CD14-positive monocyte (primary cell): ENCODE data around the gene SLC9B1. TPM values are rescaled to one million over a fixed set of nuclear protein-coding genes. Genes with fewer than 3 reads are reported as not detected.

Experiments used
- DNase-seq, 3 donors: peaks; one replicate each; pipeline ENCODE4 v3.0.0-alpha.2; 2011 to 2022
- H2AFZ ChIP-seq: 2 replicates; pipeline ENCODE4 v1.6.0; 2012; ENCODE audit warnings: mild to moderate bottlenecking, low read depth, low read length, inconsistent platforms; ENCODE audit not compliant: insufficient read depth, poor library complexity, severe bottlenecking
- H3K27ac ChIP-seq, 2 donors: 1 replicate in 1 of 2; 2 replicates in 1 of 2; pipeline ENCODE4 v1.5.1; 2012 to 2013; ENCODE audit warnings: low read length in 2 of 2, control low read depth in 1 of 2, inconsistent platforms in 1 of 2, low read depth in 1 of 2, mild to moderate bottlenecking in 1 of 2
- H3K27me3 ChIP-seq, 2 donors: one replicate each; pipeline versions ENCODE4 v1.6.0 to v1.6.1; 2011 to 2013; ENCODE audit warnings: low read length in 2 of 2; ENCODE audit not compliant: control insufficient read depth in 2 of 2, insufficient read depth in 2 of 2
- H3K36me3 ChIP-seq, 2 donors: replicated peaks in 1 of 2; 1 replicate in 1 of 2; 2 replicates in 1 of 2; pipeline versions ENCODE4 v1.5.1 to v1.6.1; 2012 to 2013; ENCODE audit warnings: low read length in 2 of 2, control low read depth in 1 of 2, inconsistent platforms in 1 of 2, mild to moderate bottlenecking in 1 of 2; ENCODE audit not compliant: insufficient read depth in 2 of 2, control insufficient read depth in 1 of 2
- H3K4me1 ChIP-seq, 2 donors: 1 replicate in 1 of 2; 2 replicates in 1 of 2; pipeline versions ENCODE4 v1.5.1 to v1.6.1; 2012 to 2013; ENCODE audit warnings: low read length in 2 of 2, control low read depth in 1 of 2, inconsistent platforms in 1 of 2, mild to moderate bottlenecking in 1 of 2, moderate library complexity in 1 of 2; ENCODE audit not compliant: insufficient read depth in 2 of 2, control insufficient read depth in 1 of 2
- H3K4me2 ChIP-seq: replicated peaks from 2 replicates; pipeline ENCODE3; 2012; ENCODE audit warnings: low read length, moderate library complexity, mild to moderate bottlenecking; ENCODE audit not compliant: poor library complexity, severe bottlenecking; ENCODE audit errors: extremely low read depth
- H3K4me3 ChIP-seq, 3 experiments: fragments of 200-600 bp in 1 of 3; sonication (generic) in 1 of 3; replicated peaks in 1 of 3; 1 replicate in 2 of 3; 2 replicates in 1 of 3; pipeline ENCODE4 v1.5.1; 2011 to 2013; ENCODE audit warnings: low read length in 3 of 3, mild to moderate bottlenecking in 3 of 3, control low read depth in 2 of 3, low read depth in 2 of 3, inconsistent platforms in 1 of 3, moderate library complexity in 1 of 3
- H3K79me2 ChIP-seq: 2 replicates; pipeline ENCODE4 v1.6.0; 2012; ENCODE audit warnings: mild to moderate bottlenecking, control low read depth, inconsistent platforms, low read length, moderate library complexity; ENCODE audit not compliant: insufficient read depth
- H3K9ac ChIP-seq: 2 replicates; pipeline ENCODE4 v1.6.0; 2017; ENCODE audit warnings: low read length, mild to moderate bottlenecking; ENCODE audit not compliant: insufficient read depth, poor library complexity, severe bottlenecking
- H3K9me3 ChIP-seq, 2 donors: replicated peaks in 1 of 2; 1 replicate in 1 of 2; 2 replicates in 1 of 2; pipeline versions ENCODE4 v1.5.1 to v1.6.1; 2012 to 2013; ENCODE audit warnings: low read length in 2 of 2, control low read depth in 1 of 2; ENCODE audit not compliant: control insufficient read depth in 1 of 2, insufficient read depth in 1 of 2
- H4K20me1 ChIP-seq: 2 replicates; pipeline ENCODE4 v1.6.0; 2012; ENCODE audit warnings: mild to moderate bottlenecking, low read length, control low read depth, moderate library complexity; ENCODE audit not compliant: insufficient read depth
- H3K27ac Mint-ChIP-seq, 7 donors: one replicate each; pipeline ENCODE4 v1.8.0; 2020; ENCODE audit warnings: mild to moderate bottlenecking in 7 of 7, mixed read lengths in 7 of 7, moderate library complexity in 6 of 7, inconsistent platforms in 2 of 7
- H3K27me3 Mint-ChIP-seq, 3 donors: one replicate each; pipeline ENCODE4 v1.8.0; 2021 to 2022; ENCODE audit warnings: low read depth in 3 of 3, mild to moderate bottlenecking in 3 of 3, mixed read lengths in 3 of 3, moderate library complexity in 3 of 3, inconsistent platforms in 1 of 3
- H3K36me3 Mint-ChIP-seq, 2 donors: one replicate each; pipeline ENCODE4 v1.8.0; 2020; ENCODE audit warnings: mixed read lengths in 2 of 2, inconsistent platforms in 1 of 2, mild to moderate bottlenecking in 1 of 2
- H3K4me1 Mint-ChIP-seq: one replicate; pipeline ENCODE4 v1.8.0; 2020; ENCODE audit warnings: mild to moderate bottlenecking, mixed read lengths
- H3K4me3 Mint-ChIP-seq, 2 donors: one replicate each; pipeline ENCODE4 v1.8.0; 2020; ENCODE audit warnings: mild to moderate bottlenecking in 2 of 2, mixed read lengths in 2 of 2, moderate library complexity in 1 of 2
- H3K9me3 Mint-ChIP-seq, 7 donors: one replicate each; pipeline ENCODE4 v1.8.0; 2020 to 2022; ENCODE audit warnings: mixed read lengths in 7 of 7, mild to moderate bottlenecking in 6 of 7, moderate library complexity in 6 of 7, inconsistent platforms in 2 of 7
- CTCF ChIP-seq: fragments of 200-600 bp; IDR thresholded peaks from one replicate; pipeline ENCODE4 v1.8.0; 2022; ENCODE audit warnings: antibody characterized with exemption, mild to moderate bottlenecking
- WGBS: methylation state at CpG from one replicate; pipeline ENCODE4 v1.1.5; 2013; ENCODE audit warnings: missing lambda C conversion rate; ENCODE audit not compliant: insufficient coverage; 5-methylcytosine and 5-hydroxymethylcytosine counted together
- intact Hi-C, 2 donors: fragments of 100-400 bp; cut with micrococcal nuclease; formaldehyde crosslinking; loops; one replicate each; pipeline versions ENCODE4 v1.15.0 to v1.15.1; 2023
- polyA plus RNA-seq, 3 donors: library from polyadenylated mRNA; depleted of rRNA in 1 of 3; unstranded in 2 of 3; stranded (reverse) in 1 of 3; fragments of 300-500 nt in 2 of 3; fragments of >200 nt in 1 of 3; fragmentation: Illumina TruSeq in 2 of 3; gene quantifications; 1 replicate in 2 of 3; 2 replicates in 1 of 3; pipeline ENCODE4 v1.2.3, GENCODE V29; 2012 to 2021

The SLC9B1 gene
- polyA plus RNA-seq, 3 donors: 0.13 to 1.5 (median 0.47) TPM

- TF ChIP-seq CTCF: no peak
Observed at GRCh38 chr4:103029300-103029699, 9.8 kb upstream of the SLC9B1 start.

GRCh38 chr4:103026868-103027267 lies 7.4 kb upstream of the SLC9B1 start:
- Histone ChIP-seq H3K9ac (no peak overlapping the region), H3K4me3 (no peak overlapping the region)
- intact Hi-C loops: no loop called here

More at GRCh38 chr4:103029300-103029699, 9.8 kb upstream of the SLC9B1 start:
- no peaks in the 10 kb centered on the region for H3K27me3 ChIP-seq
- H3K9ac ChIP-seq: no peak overlapping the region
- H3K27ac Mint-ChIP-seq: no peak overlapping the region
- no peak overlapping the region for H3K4me3 ChIP-seq
- no peaks in the 10 kb centered on the region for H3K79me2 ChIP-seq
- no peaks in the 10 kb centered on the region for H4K20me1 ChIP-seq
- H3K4me3 Mint-ChIP-seq: no peak overlapping the region
- H3K9me3 Mint-ChIP-seq: no peaks in the 10 kb centered on the region
- H2AFZ ChIP-seq: no peak overlapping the region
- DNase-seq: no peak
- H3K27ac ChIP-seq: no peak overlapping the region
- H3K4me1 ChIP-seq: no peaks in the 10 kb centered on the region
- no peaks in the 10 kb centered on the region for H3K36me3 ChIP-seq
- WGBS: no CpG with 5 or more reads among the region's 1 CpG
- intact Hi-C loops: no loop called here
- H3K9me3 ChIP-seq: no peaks in the 10 kb centered on the region
- H3K4me2 ChIP-seq: no peak overlapping the region
- no peaks in the 10 kb centered on the region for H3K4me1 Mint-ChIP-seq
- H3K27me3 Mint-ChIP-seq: no peaks in the 10 kb centered on the region
- no peaks in the 10 kb centered on the region for H3K36me3 Mint-ChIP-seq

More at GRCh38 chr4:103026868-103027267, 7.4 kb upstream of the SLC9B1 start:
- Histone ChIP-seq H3K36me3 (no peaks in the 10 kb centered on the region), H4K20me1 (no peaks in the 10 kb centered on the region), H3K4me2 (no peak overlapping the region), H3K79me2 (no peaks in the 10 kb centered on the region), H3K27me3 (no peaks in the 10 kb centered on the region), H3K27ac (no peak overlapping the region), H2AFZ (no peak overlapping the region), H3K9me3 (no peaks in the 10 kb centered on the region), H3K4me1 (no peaks in the 10 kb centered on the region)
- H3K4me3 Mint-ChIP-seq: no peak overlapping the region
- no CpG with 5 or more reads among the region's 1 CpG for WGBS
- no peaks in the 10 kb centered on the region for H3K9me3 Mint-ChIP-seq
- no peak overlapping the region for H3K27ac Mint-ChIP-seq
- no peak for DNase-seq
- H3K36me3 Mint-ChIP-seq: no peaks in the 10 kb centered on the region
- no peak for TF ChIP-seq CTCF
- no peaks in the 10 kb centered on the region for H3K4me1 Mint-ChIP-seq
- H3K27me3 Mint-ChIP-seq: no peaks in the 10 kb centered on the region
